ENCODE results near the gene PIBF1. TPM values are rescaled to one million over a fixed set of nuclear protein-coding genes. Genes with fewer than 3 reads are reported as not detected.

The PIBF1 gene
- polyA plus RNA-seq, 3 donors, result 3.3 to 8.0 (median 4.7) TPM

DNA sequence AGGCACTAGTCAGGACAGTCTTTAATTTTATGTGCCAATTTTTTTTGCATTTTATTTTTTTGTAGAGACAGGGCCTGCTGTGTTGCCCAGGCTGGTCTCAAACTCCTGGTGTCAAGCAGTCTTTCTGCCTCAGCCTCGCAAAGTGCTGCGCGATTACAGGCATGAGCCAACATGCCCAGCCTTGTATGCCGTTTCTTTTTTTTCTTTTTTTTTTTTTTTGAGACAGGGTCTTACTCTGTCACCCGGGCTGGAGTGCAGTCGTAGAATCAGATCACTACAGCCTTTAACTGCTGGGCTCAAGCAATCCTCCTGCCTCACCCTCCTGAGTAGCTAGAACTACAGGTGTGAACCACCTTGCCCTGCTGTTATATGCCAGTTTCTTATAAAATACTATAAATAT, 27.8 kb upstream of the PIBF1 start:
- DNase-seq, result no peak
- 100% methylated on average over 3 of the region's 6 CpGs for WGBS (ENCODE audit: insufficient coverage)
- Histone ChIP-seq H3K27ac (ENCODE audit: low read depth in 1 of 2, low read length in 2 of 2) (no peak overlapping the region), H3K4me2 (replicated peaks; ENCODE audit: extremely low read depth, low read length, poor library complexity, severe bottlenecking) (no peak overlapping the region), H4K20me1 (ENCODE audit: insufficient read depth, low read length) (peaks cover 21% of the 10 kb centered on the region), H3K9ac (ENCODE audit: insufficient read depth, low read length, poor library complexity, severe bottlenecking) (no peak overlapping the region), H3K4me1 (ENCODE audit: control insufficient read depth in 1 of 2, insufficient read depth in 2 of 2, low read length in 2 of 2) (no peaks in the 10 kb centered on the region), H3K36me3 (replicated peaks in 1 of 2; ENCODE audit: control insufficient read depth in 1 of 2, insufficient read depth in 2 of 2, low read length in 2 of 2) (peaks cover 86 to 100% of the 10 kb centered on the region in 2 donors), H3K4me3 (replicated peaks in 1 of 3; ENCODE audit: low read depth in 2 of 3, low read length in 3 of 3) (no peak overlapping the region), H2AFZ (ENCODE audit: insufficient read depth, low read depth, low read length, poor library complexity, severe bottlenecking) (no peak overlapping the region), H3K27me3 (ENCODE audit: control insufficient read depth in 2 of 2, insufficient read depth in 2 of 2, low read length in 2 of 2) (no peaks in the 10 kb centered on the region), H3K9me3 (replicated peaks in 1 of 2; ENCODE audit: control insufficient read depth in 1 of 2, insufficient read depth in 1 of 2, low read length in 2 of 2) (no peaks in the 10 kb centered on the region), H3K79me2 (ENCODE audit: insufficient read depth, low read length) (peaks cover 21% of the 10 kb centered on the region)
- H3K36me3 Mint-ChIP-seq, result peaks cover 68 to 79% of the 10 kb centered on the region in 2 donors
- peaks cover 0 to 2% (median 0%) of the 10 kb centered on the region in 3 donors for H3K27me3 Mint-ChIP-seq (ENCODE audit: low read depth in 3 of 3)
- H3K4me1 Mint-ChIP-seq, result no peaks in the 10 kb centered on the region
- peaks cover 0 to 2% (median 0%) of the 10 kb centered on the region in 7 donors for H3K9me3 Mint-ChIP-seq
- H3K27ac Mint-ChIP-seq, result peak overlapping the region in 1 of 7 donors; percentile 10
- TF ChIP-seq, protein P1, sequence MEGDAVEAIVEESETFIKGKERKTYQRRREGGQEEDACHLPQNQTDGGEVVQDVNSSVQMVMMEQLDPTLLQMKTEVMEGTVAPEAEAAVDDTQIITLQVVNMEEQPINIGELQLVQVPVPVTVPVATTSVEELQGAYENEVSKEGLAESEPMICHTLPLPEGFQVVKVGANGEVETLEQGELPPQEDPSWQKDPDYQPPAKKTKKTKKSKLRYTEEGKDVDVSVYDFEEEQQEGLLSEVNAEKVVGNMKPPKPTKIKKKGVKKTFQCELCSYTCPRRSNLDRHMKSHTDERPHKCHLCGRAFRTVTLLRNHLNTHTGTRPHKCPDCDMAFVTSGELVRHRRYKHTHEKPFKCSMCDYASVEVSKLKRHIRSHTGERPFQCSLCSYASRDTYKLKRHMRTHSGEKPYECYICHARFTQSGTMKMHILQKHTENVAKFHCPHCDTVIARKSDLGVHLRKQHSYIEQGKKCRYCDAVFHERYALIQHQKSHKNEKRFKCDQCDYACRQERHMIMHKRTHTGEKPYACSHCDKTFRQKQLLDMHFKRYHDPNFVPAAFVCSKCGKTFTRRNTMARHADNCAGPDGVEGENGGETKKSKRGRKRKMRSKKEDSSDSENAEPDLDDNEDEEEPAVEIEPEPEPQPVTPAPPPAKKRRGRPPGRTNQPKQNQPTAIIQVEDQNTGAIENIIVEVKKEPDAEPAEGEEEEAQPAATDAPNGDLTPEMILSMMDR (IDR thresholded peaks at IDR 0.05), result no peak
- intact Hi-C loops (cut with micrococcal nuclease), result no loop called here
- no peak overlapping the region for H3K4me3 Mint-ChIP-seq

DNA sequence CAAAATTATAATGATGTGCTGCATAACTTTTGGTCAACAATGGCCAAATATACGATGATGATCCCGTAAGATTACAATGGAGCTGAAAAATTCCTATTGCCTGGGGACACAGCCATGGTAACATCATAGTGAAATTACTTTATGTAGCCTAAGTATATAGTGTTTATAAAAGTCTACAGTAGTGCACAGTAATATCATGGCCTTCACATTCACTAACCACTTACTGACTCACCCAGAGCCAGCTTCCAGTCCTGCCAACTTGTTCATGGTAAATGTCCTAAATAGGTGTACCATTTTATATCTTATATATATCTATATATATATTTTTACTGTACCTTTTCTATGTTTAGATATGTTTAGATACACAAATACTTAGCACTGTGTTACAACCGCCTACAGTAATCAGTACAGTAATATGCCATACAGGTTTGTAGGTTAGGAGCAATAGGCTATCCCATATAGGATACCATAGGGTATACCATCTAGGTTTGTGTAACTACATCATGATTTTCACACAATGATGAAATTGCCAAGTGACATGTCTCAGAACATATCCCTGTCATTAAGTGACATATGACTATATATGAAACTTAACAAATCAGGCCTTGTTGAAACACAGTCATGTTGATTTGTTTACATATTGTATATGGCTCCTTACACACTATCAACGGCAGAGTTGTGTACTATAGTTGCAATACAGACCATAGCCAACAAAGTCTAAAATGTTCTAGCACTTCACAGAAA, 24.0 kb upstream of the PIBF1 start:
- peaks cover 0 to 2% (median 0%) of the 10 kb centered on the region in 3 donors for H3K27me3 Mint-ChIP-seq (ENCODE audit: low read depth in 3 of 3)
- WGBS (ENCODE audit: insufficient coverage), result 100% methylated on average over 1 of the region's 4 CpGs
- Histone ChIP-seq H3K9ac (ENCODE audit: insufficient read depth, low read length, poor library complexity, severe bottlenecking) (no peak overlapping the region), H3K27ac (ENCODE audit: low read depth in 1 of 2, low read length in 2 of 2) (no peak overlapping the region), H3K27me3 (ENCODE audit: control insufficient read depth in 2 of 2, insufficient read depth in 2 of 2, low read length in 2 of 2) (no peaks in the 10 kb centered on the region), H3K4me2 (replicated peaks; ENCODE audit: extremely low read depth, low read length, poor library complexity, severe bottlenecking) (no peak overlapping the region), H4K20me1 (ENCODE audit: insufficient read depth, low read length) (peaks cover 11% of the 10 kb centered on the region), H2AFZ (ENCODE audit: insufficient read depth, low read depth, low read length, poor library complexity, severe bottlenecking) (no peak overlapping the region), H3K4me3 (replicated peaks in 1 of 3; ENCODE audit: low read depth in 2 of 3, low read length in 3 of 3) (no peak overlapping the region), H3K36me3 (replicated peaks in 1 of 2; ENCODE audit: control insufficient read depth in 1 of 2, insufficient read depth in 2 of 2, low read length in 2 of 2) (peaks cover 94 to 100% of the 10 kb centered on the region in 2 donors), H3K9me3 (replicated peaks in 1 of 2; ENCODE audit: control insufficient read depth in 1 of 2, insufficient read depth in 1 of 2, low read length in 2 of 2) (no peaks in the 10 kb centered on the region), H3K79me2 (ENCODE audit: insufficient read depth, low read length) (no peaks in the 10 kb centered on the region), H3K4me1 (ENCODE audit: control insufficient read depth in 1 of 2, insufficient read depth in 2 of 2, low read length in 2 of 2) (no peaks in the 10 kb centered on the region)
- intact Hi-C loops (cut with micrococcal nuclease), result no loop called here
- DNase-seq, result no peak
- no peak overlapping the region for H3K4me3 Mint-ChIP-seq
- TF ChIP-seq, protein P1 (IDR thresholded peaks at IDR 0.05), result no peak
- peaks cover 66 to 74% of the 10 kb centered on the region in 2 donors for H3K36me3 Mint-ChIP-seq
- H3K27ac Mint-ChIP-seq, result no peak overlapping the region
- H3K9me3 Mint-ChIP-seq, result no peaks in the 10 kb centered on the region
- H3K4me1 Mint-ChIP-seq, result no peaks in the 10 kb centered on the region

Data from CD14-positive monocyte (primary cell).